Cardiac septum (tissue), 1 donor: ENCODE data around the gene ASB2. TPM values are rescaled to one million over a fixed set of nuclear protein-coding genes. Genes with fewer than 3 reads are reported as not detected.

ENCODE experiments used
- DNase-seq: peaks from one replicate; pipeline ENCODE4 v3.0.0-alpha.2; 2020; ENCODE audit warnings: low spot score
- intact Hi-C: fragments of 100-400 bp; cut with DNase I; formaldehyde crosslinking; loops from one replicate; pipeline ENCODE4 v1.14.0; 2022
- total RNA-seq: library from RNA; stranded (reverse); fragmentation: NEBNext Ultra II Directional; extraction: Animal tissue kit (Norgen Biotek cat#: 25700); gene quantifications from one replicate; pipeline ENCODE4 v1.2.1, GENCODE V29; 2021
- donor health status: DM: no; HTN: no; CAD: no.

Gene ASB2
- total RNA-seq, 1 donor from 2014 or later, result 156 TPM

GRCh38 chr14:93982230-93983007 is 6.0 kb upstream of the ASB2 start:
- intact Hi-C loops, result no loop called here
- DNase-seq, result no peak

GRCh38 chr14:93981316-93982229 is 5.2 kb upstream of the ASB2 start:
- intact Hi-C loops, result no loop called here
- DNase-seq, result no peak

- peak; percentile 92 for DNase-seq
- intact Hi-C loops, result no loop called here
These were observed 4.3 kb upstream of the ASB2 start for GRCh38 chr14:93980456-93981201.

GRCh38 chr14:93978735-93979134 is 2.4 kb upstream of the ASB2 start:
- DNase-seq, result no peak
- intact Hi-C loops, result no loop called here

GRCh38 chr14:93977790-93978581 is 1.6 kb upstream of the ASB2 start:
- no peak for DNase-seq
- intact Hi-C loops, result loop anchor here (2.0 kb wide), 1 partner anchor 21 kb away; no protein-coding TSS in a partner anchor

GRCh38 chr14:93977171-93977570 is 801 bp upstream of the ASB2 start:
- no peak for DNase-seq
- intact Hi-C loops, result loop anchor here (2.0 kb wide), 1 partner anchor 20 kb away; no protein-coding TSS in a partner anchor

- DNase-seq, result no peak
- intact Hi-C loops, result loop anchor here (2.0 kb wide), 1 partner anchor 19 kb away; no protein-coding TSS in a partner anchor
These were observed 436 bp downstream of the ASB2 start for GRCh38 chr14:93975791-93976476.

- intact Hi-C loops, result no loop called here
- no peak for DNase-seq
These were observed 1.5 kb downstream of the ASB2 start for GRCh38 chr14:93974833-93975232.

- intact Hi-C loops, result no loop called here
- DNase-seq, result no peak
These were observed 2.1 kb downstream of the ASB2 start for GRCh38 chr14:93974299-93974698.

- intact Hi-C loops, result no loop called here
- DNase-seq, result no peak
These were observed 2.8 kb downstream of the ASB2 start for GRCh38 chr14:93973607-93974006.

- no peak for DNase-seq
- intact Hi-C loops, result no loop called here
These were observed 3.7 kb downstream of the ASB2 start for GRCh38 chr14:93972618-93973205.

- no peak for DNase-seq
- intact Hi-C loops, result no loop called here
These were observed 4.7 kb downstream of the ASB2 start for GRCh38 chr14:93971635-93972027.

GRCh38 chr14:93970965-93971634 is 5.3 kb downstream of the ASB2 start:
- DNase-seq, result no peak
- intact Hi-C loops, result no loop called here

- intact Hi-C loops, result no loop called here
- DNase-seq, result no peak
These were observed 5.8 kb downstream of the ASB2 start for GRCh38 chr14:93970585-93970964.

GRCh38 chr14:93969082-93969828 is 7.1 kb downstream of the ASB2 start:
- no peak for DNase-seq
- intact Hi-C loops, result no loop called here

- intact Hi-C loops, result no loop called here
- DNase-seq, result no peak
These were observed 8.6 kb downstream of the ASB2 start for GRCh38 chr14:93967637-93968250.
